ENCODE data around the gene PAH. TPM values are rescaled to one million over a fixed set of nuclear protein-coding genes. Genes with fewer than 3 reads are reported as not detected.

PAH gene
- total and polyA plus RNA-seq, 10 of the 15 experiments (the other 5 are each of a cell fraction or from before 2014, with no cell fraction given), result 0.20 to 4.8 (median 0.55) TPM; not detected in 1

DNA sequence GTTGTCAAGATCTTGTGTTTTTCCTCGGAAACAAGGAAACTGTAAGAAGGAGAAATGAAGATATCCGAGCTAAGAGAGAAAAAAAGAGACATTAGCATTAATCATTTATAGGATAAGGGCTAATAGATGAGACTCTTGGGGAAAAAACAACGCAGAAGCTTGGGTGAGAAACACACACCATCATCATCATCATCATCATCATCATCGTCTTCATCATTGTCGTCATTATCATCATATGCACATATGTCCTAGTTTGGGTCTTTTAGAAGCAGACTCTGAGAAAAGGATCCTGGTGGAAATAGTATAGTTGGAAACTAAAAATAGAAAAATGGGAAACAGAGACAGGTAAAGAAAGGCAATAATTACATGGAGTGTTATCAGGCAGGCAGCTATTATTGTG, 95.9 kb downstream of the PAH start:
- Histone ChIP-seq H3K27me3 (replicated peaks in 1 of 2; ENCODE audit: control insufficient read depth in 2 of 2, insufficient read depth in 2 of 2, low read length in 1 of 2) (peaks cover 3 to 6% of the 10 kb centered on the region in 2 experiments), H3K27ac (ENCODE audit: control insufficient read depth, insufficient read depth) (no peak overlapping the region), H2AFZ (ENCODE audit: control insufficient read depth, low read depth, low read length) (no peak overlapping the region), H3K36me3 (ENCODE audit: control insufficient read depth in 2 of 2, insufficient read depth in 2 of 2, low read length in 1 of 2) (no peaks in the 10 kb centered on the region), H3K4me1 (ENCODE audit: control insufficient read depth, insufficient read depth, low read length) (no peaks in the 10 kb centered on the region), H3K4me3 (no peak overlapping the region), H3K79me2 (ENCODE audit: control insufficient read depth, insufficient read depth, low read length) (no peaks in the 10 kb centered on the region), H3K4me2 (ENCODE audit: control insufficient read depth, insufficient read depth) (no peak overlapping the region), H3K9me3 (replicated peaks; ENCODE audit: control insufficient read depth, insufficient read depth, low read length) (no peaks in the 10 kb centered on the region; the same call in 2 of the 3 replicates), H4K20me1 (ENCODE audit: control insufficient read depth, insufficient read depth) (no peaks in the 10 kb centered on the region), H3K9ac (ENCODE audit: control insufficient read depth, insufficient read depth, low read length) (no peak overlapping the region)
- 45% methylated on average over 5 of the region's 5 CpGs for WGBS (ENCODE audit: insufficient coverage, insufficient replicate concordance, low lambda C conversion rate, missing lambda C conversion rate)
- intact Hi-C loops (cut with micrococcal nuclease; ENCODE audit: unreplicated experiment) (no loop called here), in situ Hi-C loops (cut with MboI) (no loop called here)
- POLR2A ChIA-PET, result interaction anchor here (0.6 kb wide), 1 partner anchor 459 kb away, joined by 10 read pairs; no protein-coding TSS in a partner anchor
- no peak for FAIRE-seq
- SMC1A ChIA-PET (ENCODE audit: uncharacterized antibody, unreplicated experiment), result interaction anchor here (0.6 to 0.8 kb wide), 2 partner anchors 16 to 1203 kb away, joined by 3 to 4 read pairs; no protein-coding TSS in a partner anchor
- BruUV-seq (replicated peaks), result no TSS peak
- RAD21 ChIA-PET (ENCODE audit: unreplicated experiment), result interaction anchor here (2.0 kb wide), 1 partner anchor 10 kb away, joined by 9 read pairs; no protein-coding TSS in a partner anchor
- DNase-seq (ENCODE audit: low read depth, low spot score), result no peak
- no peak for ATAC-seq
- CTCF ChIA-PET, result interaction anchor here (0.7 to 4.1 kb wide), 4 partner anchors 10 to 418 kb away, joined by 3 to 14 read pairs (median 4); no protein-coding TSS in a partner anchor
- TF ChIP-seq RCOR1 (conservative IDR thresholded peaks at IDR 0.05; ENCODE audit: low read depth, low read length) (no peak), CBX5 (IDR thresholded peaks at IDR 0.05; ENCODE audit: low read depth) (no peak), SREBF1 (IDR thresholded peaks at IDR 0.05; ENCODE audit: low read length) (no peak), GABPA (IDR thresholded peaks at IDR 0.05; ENCODE audit: low read depth) (no peak), EZH2 (IDR thresholded peaks at IDR 0.05; ENCODE audit: borderline replicate concordance, control insufficient read depth, low read depth, low read length) (no peak), BMI1 (IDR thresholded peaks at IDR 0.05; ENCODE audit: borderline replicate concordance) (no peak), WRNIP1 (IDR thresholded peaks at IDR 0.05; ENCODE audit: borderline replicate concordance, low read depth, low read length) (no peak), RELA (IDR thresholded peaks at IDR 0.05; ENCODE audit: borderline replicate concordance, partially characterized antibody) (no peak), HDGF (IDR thresholded peaks at IDR 0.05) (no peak), SMC3 (IDR thresholded peaks at IDR 0.05; ENCODE audit: borderline replicate concordance, low read length) (no peak), KAT2A (conservative IDR thresholded peaks at IDR 0.05; ENCODE audit: control insufficient read depth, low read depth, low read length) (no peak), SIN3A (IDR thresholded peaks at IDR 0.05; ENCODE audit: low read depth, low read length) (no peak), ZBED1 (IDR thresholded peaks at IDR 0.05; ENCODE audit: borderline replicate concordance) (no peak), TAF1 (IDR thresholded peaks at IDR 0.05; ENCODE audit: borderline replicate concordance, low read depth, low read length) (no peak)
- TF ChIP-seq, protein P1, sequence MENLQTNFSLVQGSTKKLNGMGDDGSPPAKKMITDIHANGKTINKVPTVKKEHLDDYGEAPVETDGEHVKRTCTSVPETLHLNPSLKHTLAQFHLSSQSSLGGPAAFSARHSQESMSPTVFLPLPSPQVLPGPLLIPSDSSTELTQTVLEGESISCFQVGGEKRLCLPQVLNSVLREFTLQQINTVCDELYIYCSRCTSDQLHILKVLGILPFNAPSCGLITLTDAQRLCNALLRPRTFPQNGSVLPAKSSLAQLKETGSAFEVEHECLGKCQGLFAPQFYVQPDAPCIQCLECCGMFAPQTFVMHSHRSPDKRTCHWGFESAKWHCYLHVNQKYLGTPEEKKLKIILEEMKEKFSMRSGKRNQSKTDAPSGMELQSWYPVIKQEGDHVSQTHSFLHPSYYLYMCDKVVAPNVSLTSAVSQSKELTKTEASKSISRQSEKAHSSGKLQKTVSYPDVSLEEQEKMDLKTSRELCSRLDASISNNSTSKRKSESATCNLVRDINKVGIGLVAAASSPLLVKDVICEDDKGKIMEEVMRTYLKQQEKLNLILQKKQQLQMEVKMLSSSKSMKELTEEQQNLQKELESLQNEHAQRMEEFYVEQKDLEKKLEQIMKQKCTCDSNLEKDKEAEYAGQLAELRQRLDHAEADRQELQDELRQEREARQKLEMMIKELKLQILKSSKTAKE (IDR thresholded peaks at IDR 0.05; ENCODE audit: low read depth, poor library complexity, severe bottlenecking), result no peak
- TF ChIP-seq, protein P2, sequence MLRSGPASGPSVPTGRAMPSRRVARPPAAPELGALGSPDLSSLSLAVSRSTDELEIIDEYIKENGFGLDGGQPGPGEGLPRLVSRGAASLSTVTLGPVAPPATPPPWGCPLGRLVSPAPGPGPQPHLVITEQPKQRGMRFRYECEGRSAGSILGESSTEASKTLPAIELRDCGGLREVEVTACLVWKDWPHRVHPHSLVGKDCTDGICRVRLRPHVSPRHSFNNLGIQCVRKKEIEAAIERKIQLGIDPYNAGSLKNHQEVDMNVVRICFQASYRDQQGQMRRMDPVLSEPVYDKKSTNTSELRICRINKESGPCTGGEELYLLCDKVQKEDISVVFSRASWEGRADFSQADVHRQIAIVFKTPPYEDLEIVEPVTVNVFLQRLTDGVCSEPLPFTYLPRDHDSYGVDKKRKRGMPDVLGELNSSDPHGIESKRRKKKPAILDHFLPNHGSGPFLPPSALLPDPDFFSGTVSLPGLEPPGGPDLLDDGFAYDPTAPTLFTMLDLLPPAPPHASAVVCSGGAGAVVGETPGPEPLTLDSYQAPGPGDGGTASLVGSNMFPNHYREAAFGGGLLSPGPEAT (IDR thresholded peaks at IDR 0.05; ENCODE audit: low read depth), result no peak
- TF ChIP-seq, protein P3, sequence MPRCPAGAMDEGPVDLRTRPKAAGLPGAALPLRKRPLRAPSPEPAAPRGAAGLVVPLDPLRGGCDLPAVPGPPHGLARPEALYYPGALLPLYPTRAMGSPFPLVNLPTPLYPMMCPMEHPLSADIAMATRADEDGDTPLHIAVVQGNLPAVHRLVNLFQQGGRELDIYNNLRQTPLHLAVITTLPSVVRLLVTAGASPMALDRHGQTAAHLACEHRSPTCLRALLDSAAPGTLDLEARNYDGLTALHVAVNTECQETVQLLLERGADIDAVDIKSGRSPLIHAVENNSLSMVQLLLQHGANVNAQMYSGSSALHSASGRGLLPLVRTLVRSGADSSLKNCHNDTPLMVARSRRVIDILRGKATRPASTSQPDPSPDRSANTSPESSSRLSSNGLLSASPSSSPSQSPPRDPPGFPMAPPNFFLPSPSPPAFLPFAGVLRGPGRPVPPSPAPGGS (IDR thresholded peaks at IDR 0.05; ENCODE audit: borderline replicate concordance, insufficient read depth, low read depth, low read length, poor library complexity, severe bottlenecking), result no peak
- TF ChIP-seq, protein P4, sequence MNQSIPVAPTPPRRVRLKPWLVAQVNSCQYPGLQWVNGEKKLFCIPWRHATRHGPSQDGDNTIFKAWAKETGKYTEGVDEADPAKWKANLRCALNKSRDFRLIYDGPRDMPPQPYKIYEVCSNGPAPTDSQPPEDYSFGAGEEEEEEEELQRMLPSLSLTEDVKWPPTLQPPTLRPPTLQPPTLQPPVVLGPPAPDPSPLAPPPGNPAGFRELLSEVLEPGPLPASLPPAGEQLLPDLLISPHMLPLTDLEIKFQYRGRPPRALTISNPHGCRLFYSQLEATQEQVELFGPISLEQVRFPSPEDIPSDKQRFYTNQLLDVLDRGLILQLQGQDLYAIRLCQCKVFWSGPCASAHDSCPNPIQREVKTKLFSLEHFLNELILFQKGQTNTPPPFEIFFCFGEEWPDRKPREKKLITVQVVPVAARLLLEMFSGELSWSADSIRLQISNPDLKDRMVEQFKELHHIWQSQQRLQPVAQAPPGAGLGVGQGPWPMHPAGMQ (IDR thresholded peaks at IDR 0.05; ENCODE audit: borderline replicate concordance), result no peak

All from GM12878 (cell line).